H9 (cell line): ENCODE measurements around the gene PLIN3. TPM values are rescaled to one million over a fixed set of nuclear protein-coding genes. Genes with fewer than 3 reads are reported as not detected.

Experiments used
- DNase-seq: peaks from one replicate; pipeline ENCODE4 v3.0.0-alpha.2; 2017
- H2AFZ ChIP-seq: one replicate; pipeline ENCODE4 v1.6.1; 2013; ENCODE audit warnings: mild to moderate bottlenecking, low read length, control low read depth, moderate library complexity
- H2AK5ac ChIP-seq: 2 replicates; pipeline ENCODE4 v1.6.1; 2013; ENCODE audit warnings: low read length, control low read depth, mixed read lengths; ENCODE audit not compliant: insufficient read length
- H2BK120ac ChIP-seq: one replicate; pipeline ENCODE4 v1.6.1; 2013; ENCODE audit warnings: low read depth, mild to moderate bottlenecking, low read length, control low read depth, inconsistent platforms; ENCODE audit not compliant: poor library complexity, severe bottlenecking
- H2BK12ac ChIP-seq: 2 replicates; pipeline ENCODE4 v1.6.1; 2013; ENCODE audit warnings: low read length, control low read depth, mixed read lengths, low read depth; ENCODE audit not compliant: insufficient read length
- H2BK15ac ChIP-seq: 2 replicates; pipeline ENCODE4 v1.6.1; 2013; ENCODE audit warnings: low read depth, low read length, control low read depth
- H2BK20ac ChIP-seq: one replicate; pipeline ENCODE4 v1.6.1; 2013; ENCODE audit warnings: low read depth, mild to moderate bottlenecking, low read length, control low read depth, inconsistent platforms; ENCODE audit not compliant: poor library complexity, severe bottlenecking
- H2BK5ac ChIP-seq: 2 replicates; pipeline ENCODE4 v1.6.1; 2013; ENCODE audit warnings: low read length, control low read depth, mixed read lengths; ENCODE audit not compliant: insufficient read length
- H3K14ac ChIP-seq: 2 replicates; pipeline ENCODE4 v1.6.1; 2013; ENCODE audit warnings: low read length, control low read depth; ENCODE audit not compliant: insufficient read depth
- H3K18ac ChIP-seq: 2 replicates; pipeline ENCODE4 v1.6.1; 2013; ENCODE audit warnings: low read depth, mild to moderate bottlenecking, mixed read lengths, low read length, control low read depth; ENCODE audit not compliant: insufficient read length
- H3K23ac ChIP-seq: 2 replicates; pipeline ENCODE4 v1.6.1; 2013; ENCODE audit warnings: low read length, control low read depth, mixed read lengths, low read depth; ENCODE audit not compliant: insufficient read length
- H3K23me2 ChIP-seq: 2 replicates; pipeline ENCODE4 v1.6.1; 2013; ENCODE audit warnings: low read depth, mild to moderate bottlenecking, mixed read lengths, low read length, control low read depth; ENCODE audit not compliant: insufficient read length, poor library complexity, severe bottlenecking
- H3K27ac ChIP-seq: 2 replicates; pipeline ENCODE4 v1.5.1; 2013; ENCODE audit warnings: low read length, control low read depth, mixed read lengths, low read depth; ENCODE audit not compliant: insufficient read length
- H3K27me3 ChIP-seq: 2 replicates; pipeline ENCODE4 v1.6.1; 2013; ENCODE audit warnings: low read length, control low read depth, inconsistent platforms; ENCODE audit not compliant: insufficient read depth
- H3K4ac ChIP-seq: 2 replicates; pipeline ENCODE4 v1.6.1; 2013; ENCODE audit warnings: low read depth, mild to moderate bottlenecking, control low read depth, inconsistent platforms, low read length, moderate library complexity
- H3K4me1 ChIP-seq: 2 replicates; pipeline ENCODE4 v1.6.1; 2013; ENCODE audit warnings: low read length, control low read depth, inconsistent platforms; ENCODE audit not compliant: insufficient read depth
- H3K4me2 ChIP-seq: 2 replicates; pipeline ENCODE4 v1.6.1; 2013; ENCODE audit warnings: low read length, control low read depth, mixed read lengths; ENCODE audit not compliant: insufficient read length, insufficient read depth
- H3K56ac ChIP-seq: 2 replicates; pipeline ENCODE4 v1.6.1; 2013; ENCODE audit warnings: low read depth, mild to moderate bottlenecking, mixed read lengths, low read length, control low read depth; ENCODE audit not compliant: insufficient read length
- H3K79me1 ChIP-seq: 2 replicates; pipeline ENCODE4 v1.6.1; 2013; ENCODE audit warnings: low read depth, mild to moderate bottlenecking, moderate library complexity, low read length, control low read depth, inconsistent platforms; ENCODE audit not compliant: insufficient read depth, poor library complexity, severe bottlenecking
- H3K79me2 ChIP-seq: 2 replicates; pipeline ENCODE4 v1.6.1; 2013; ENCODE audit warnings: low read length, control low read depth, inconsistent platforms; ENCODE audit not compliant: insufficient read depth
- H3K9ac ChIP-seq: 2 replicates; pipeline ENCODE4 v1.6.1; 2013; ENCODE audit warnings: low read length, control low read depth, mixed read lengths; ENCODE audit not compliant: insufficient read length; ENCODE audit errors: extremely low read depth
- H3K9me3 ChIP-seq: one replicate; pipeline ENCODE4 v1.6.1; 2013; ENCODE audit warnings: low read depth, low read length, inconsistent platforms; ENCODE audit not compliant: control insufficient read depth
- H3T11ph ChIP-seq: one replicate; pipeline ENCODE4 v1.6.1; 2013; ENCODE audit warnings: mild to moderate bottlenecking, low read length, control low read depth, inconsistent platforms
- H4K20me1 ChIP-seq: one replicate; pipeline ENCODE4 v1.6.1; 2013; ENCODE audit not compliant: control insufficient read depth, insufficient read length, insufficient read depth
- H4K5ac ChIP-seq: 2 replicates; pipeline ENCODE4 v1.6.1; 2013; ENCODE audit warnings: low read depth, mild to moderate bottlenecking, mixed read lengths, low read length, control low read depth; ENCODE audit not compliant: insufficient read length
- H4K8ac ChIP-seq: replicated peaks from 2 replicates; pipeline ENCODE4 v1.6.1; 2013; ENCODE audit warnings: low read length, control low read depth, mixed read lengths, low read depth; ENCODE audit not compliant: insufficient read length
- H4K91ac ChIP-seq: 2 replicates; pipeline ENCODE4 v1.6.1; 2013; ENCODE audit warnings: low read depth, mild to moderate bottlenecking, moderate library complexity, mixed read lengths, low read length, control low read depth; ENCODE audit not compliant: insufficient read length
- H3K27ac Mint-ChIP-seq, 3 experiments: 2 replicates in 2 of 3; 3 replicates in 1 of 3; pipeline ENCODE4 v1.8.0; 2020 to 2021; ENCODE audit warnings: mixed read lengths in 3 of 3, mild to moderate bottlenecking in 1 of 3, moderate library complexity in 1 of 3
- H3K27me3 Mint-ChIP-seq: 2 replicates; pipeline ENCODE4 v1.8.0; 2021; ENCODE audit warnings: low read depth, mild to moderate bottlenecking, moderate library complexity, mixed read lengths
- H3K36me3 Mint-ChIP-seq, 3 experiments: 2 replicates in 2 of 3; 3 replicates in 1 of 3; pipeline ENCODE4 v1.8.0; 2020 to 2021; ENCODE audit warnings: low read depth in 3 of 3, mixed read lengths in 3 of 3; ENCODE audit not compliant: insufficient read depth in 1 of 3
- H3K4me1 Mint-ChIP-seq, 2 experiments: 2 replicates each; pipeline ENCODE4 v1.8.0; 2020; ENCODE audit warnings: mixed read lengths in 2 of 2
- H3K4me3 Mint-ChIP-seq, 2 experiments: 2 replicates in 1 of 2; 3 replicates in 1 of 2; pipeline ENCODE4 v1.8.0; 2020 to 2021; ENCODE audit warnings: mild to moderate bottlenecking in 2 of 2, mixed read lengths in 2 of 2, moderate library complexity in 1 of 2
- H3K9me3 Mint-ChIP-seq, 2 experiments: 2 replicates in 1 of 2; 3 replicates in 1 of 2; pipeline ENCODE4 v1.8.0; 2020; ENCODE audit warnings: mild to moderate bottlenecking in 2 of 2, mixed read lengths in 2 of 2, moderate library complexity in 1 of 2
- WGBS: extraction: QIAGEN DNeasy Blood & Tissue Kit; methylation state at CpG from one replicate; pipeline ENCODE4 v1.1.7; 2013; ENCODE audit warnings: missing lambda C conversion rate, low lambda C conversion rate, mixed read lengths; ENCODE audit not compliant: insufficient read length; ENCODE audit errors: extremely low coverage; 5-methylcytosine and 5-hydroxymethylcytosine counted together
- total RNA-seq: library from RNA; stranded (reverse); gene quantifications from 2 replicates; pipeline ENCODE4 v1.2.1, GENCODE V29; 2021
- TF ChIP-seq, protein P1 (sequence below): fragments of 200-600 bp; sonication (generic); conservative IDR thresholded peaks from 3 replicates; pipeline ENCODE4 v1.8.0; 2021; ENCODE audit warnings: antibody characterized with exemption, mild to moderate bottlenecking

PLIN3 gene
- total RNA-seq, 1 experiment from 2014 or later: 61.8 TPM

DNA sequence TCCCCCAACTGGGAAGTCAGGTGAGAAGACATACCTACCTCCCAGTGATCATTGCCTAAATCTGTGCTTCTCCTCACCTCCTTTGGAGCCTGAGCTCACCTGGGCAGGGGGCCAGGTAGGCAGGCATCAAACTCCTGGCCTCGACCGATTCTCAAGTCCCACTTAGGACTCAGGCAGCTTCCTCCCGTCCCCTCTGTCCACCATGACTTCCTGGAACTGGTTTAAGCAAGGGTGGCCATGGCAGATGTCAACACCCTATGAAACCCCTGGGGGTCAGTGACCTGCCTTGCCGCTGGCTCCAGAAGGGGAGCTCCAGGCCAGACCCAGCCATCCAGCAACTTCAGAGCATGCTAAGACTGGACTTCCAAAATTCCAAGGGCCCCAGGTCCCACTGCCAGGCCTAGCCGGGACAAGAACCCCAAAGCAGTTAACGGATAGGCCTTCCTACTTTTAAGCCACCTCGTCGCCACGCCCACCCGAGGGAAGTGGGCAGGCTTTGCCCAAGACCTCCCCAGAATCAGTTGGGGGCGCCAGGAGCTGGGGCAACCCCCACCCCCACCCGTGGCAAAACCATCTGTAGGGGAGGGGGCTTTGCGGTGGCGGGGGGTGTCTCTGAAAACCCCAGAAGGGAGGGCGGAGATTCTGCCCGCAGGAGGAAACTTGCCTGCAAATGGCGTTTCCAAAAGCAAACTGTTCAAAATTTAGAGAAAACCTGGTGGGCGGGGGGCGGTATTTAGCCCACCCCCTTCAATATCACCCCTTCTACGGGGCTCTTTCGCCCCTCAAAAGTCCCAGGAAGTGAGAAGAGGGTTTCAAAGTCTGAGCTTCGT is 657 bp downstream of the PLIN3 start:
- Mint-ChIP-seq H3K9me3 (no peaks in the 10 kb centered on the region; a peak in 1 of 5 replicates), H3K4me3 (peak overlapping the region; percentile 75 to 86), H3K36me3 (peaks cover 0 to 13% (median 6%) of the 10 kb centered on the region in 3 experiments; a peak in 3 of 7 replicates), H3K27ac (peak overlapping the region in 1 of 3 experiments; percentile 44; a peak in 2 of 7 replicates), H3K27me3 (no peaks in the 10 kb centered on the region), H3K4me1 (peaks cover 6 to 8% of the 10 kb centered on the region in 2 experiments)
- H2BK15ac ChIP-seq: no peak overlapping the region
- H4K91ac ChIP-seq: no peak overlapping the region
- no peak overlapping the region for H2BK20ac ChIP-seq
- no peak overlapping the region for H3K23ac ChIP-seq
- no peak overlapping the region for H3K27ac ChIP-seq
- peaks cover 5% of the 10 kb centered on the region for H3K79me1 ChIP-seq
- H2BK5ac ChIP-seq: no peak overlapping the region
- H2AK5ac ChIP-seq: no peak overlapping the region
- no peaks in the 10 kb centered on the region for H4K20me1 ChIP-seq
- H3K18ac ChIP-seq: no peak overlapping the region
- no CpG with 5 or more reads among the region's 22 CpGs for WGBS
- H3K9ac ChIP-seq: no peak overlapping the region
- no peak overlapping the region for H3K56ac ChIP-seq
- no peaks in the 10 kb centered on the region for H3K27me3 ChIP-seq
- no peak overlapping the region for H4K5ac ChIP-seq
- H2BK120ac ChIP-seq: no peak overlapping the region
- H3K79me2 ChIP-seq: no peaks in the 10 kb centered on the region; the same call in 1 of the 2 replicates
- TF ChIP-seq, protein P1, sequence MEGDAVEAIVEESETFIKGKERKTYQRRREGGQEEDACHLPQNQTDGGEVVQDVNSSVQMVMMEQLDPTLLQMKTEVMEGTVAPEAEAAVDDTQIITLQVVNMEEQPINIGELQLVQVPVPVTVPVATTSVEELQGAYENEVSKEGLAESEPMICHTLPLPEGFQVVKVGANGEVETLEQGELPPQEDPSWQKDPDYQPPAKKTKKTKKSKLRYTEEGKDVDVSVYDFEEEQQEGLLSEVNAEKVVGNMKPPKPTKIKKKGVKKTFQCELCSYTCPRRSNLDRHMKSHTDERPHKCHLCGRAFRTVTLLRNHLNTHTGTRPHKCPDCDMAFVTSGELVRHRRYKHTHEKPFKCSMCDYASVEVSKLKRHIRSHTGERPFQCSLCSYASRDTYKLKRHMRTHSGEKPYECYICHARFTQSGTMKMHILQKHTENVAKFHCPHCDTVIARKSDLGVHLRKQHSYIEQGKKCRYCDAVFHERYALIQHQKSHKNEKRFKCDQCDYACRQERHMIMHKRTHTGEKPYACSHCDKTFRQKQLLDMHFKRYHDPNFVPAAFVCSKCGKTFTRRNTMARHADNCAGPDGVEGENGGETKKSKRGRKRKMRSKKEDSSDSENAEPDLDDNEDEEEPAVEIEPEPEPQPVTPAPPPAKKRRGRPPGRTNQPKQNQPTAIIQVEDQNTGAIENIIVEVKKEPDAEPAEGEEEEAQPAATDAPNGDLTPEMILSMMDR: no peak
- H3T11ph ChIP-seq: no peak overlapping the region
- H4K8ac ChIP-seq: no peak overlapping the region
- no peaks in the 10 kb centered on the region for H3K23me2 ChIP-seq
- peak overlapping the region; percentile 51 for H3K4me2 ChIP-seq
- DNase-seq: peak; percentile 59
- H3K4me1 ChIP-seq: 0 out of 2 replicates have a peak, but pooled peaks cover 5% of the 10 kb centered on the region
- H2AFZ ChIP-seq: no peak overlapping the region
- no peak overlapping the region for H3K4ac ChIP-seq
- no peak overlapping the region for H3K14ac ChIP-seq
- H3K9me3 ChIP-seq: no peaks in the 10 kb centered on the region
- no peak overlapping the region for H2BK12ac ChIP-seq
